HG02943 (cell line): Measurements from ENCODE around the gene ITFG1.
A peak's percentile ranks its signal among the peaks of the same experiment; 100 is the strongest.
"Not testable (repeated sequence)": the region's sequence is repeated elsewhere in the genome, so short reads cannot be mapped to it uniquely, and the experiment has no call there.

Source experiments
- ATAC-seq: cut with Tn5 transposase; IDR thresholded peaks from one replicate; pipeline ENCODE4 v1.9.1; 2021; ENCODE audit warnings: mild to moderate bottlenecking, low read depth, moderate library complexity; ENCODE audit not compliant: unreplicated experiment

Gene ITFG1

DNA sequence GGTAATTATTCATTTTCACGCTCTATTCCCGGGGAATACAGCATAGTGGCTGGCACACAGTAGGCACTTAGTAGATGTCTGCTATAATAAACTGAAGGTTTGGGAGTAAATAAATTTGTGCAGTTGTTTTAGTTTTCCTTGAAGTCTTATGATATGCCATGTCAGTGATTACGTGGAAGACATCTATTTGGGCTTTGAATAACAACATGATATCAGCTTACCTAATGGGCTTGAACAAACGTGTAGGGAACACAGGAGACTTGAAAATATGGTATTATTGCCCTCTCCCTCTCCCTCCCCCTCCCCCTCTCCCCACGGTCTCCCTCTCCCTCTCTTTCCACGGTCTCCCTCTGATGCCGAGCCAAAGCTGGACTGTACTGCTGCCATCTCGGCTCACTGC, 280.8 kb downstream of the ITFG1 start:
- ATAC-seq: no peak

DNA sequence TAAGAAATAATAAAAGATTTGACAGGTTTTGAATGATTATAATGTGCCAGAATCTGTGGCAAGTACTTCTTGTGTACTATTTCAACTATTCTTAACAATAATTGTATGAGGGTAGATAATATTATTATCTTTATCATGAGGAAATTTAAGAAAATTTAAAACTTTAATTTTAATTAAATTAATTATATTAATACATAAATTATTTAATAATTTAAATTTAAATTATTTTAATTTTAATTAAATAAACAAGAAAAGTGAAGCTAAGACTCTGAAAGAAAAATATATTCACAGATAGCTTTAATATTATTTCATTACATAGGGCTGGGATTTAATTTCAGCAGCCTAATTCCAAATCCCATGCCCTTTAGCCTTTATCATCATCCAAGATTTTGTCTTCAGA, 285.7 kb downstream of the ITFG1 start:
- ATAC-seq: no peak

DNA sequence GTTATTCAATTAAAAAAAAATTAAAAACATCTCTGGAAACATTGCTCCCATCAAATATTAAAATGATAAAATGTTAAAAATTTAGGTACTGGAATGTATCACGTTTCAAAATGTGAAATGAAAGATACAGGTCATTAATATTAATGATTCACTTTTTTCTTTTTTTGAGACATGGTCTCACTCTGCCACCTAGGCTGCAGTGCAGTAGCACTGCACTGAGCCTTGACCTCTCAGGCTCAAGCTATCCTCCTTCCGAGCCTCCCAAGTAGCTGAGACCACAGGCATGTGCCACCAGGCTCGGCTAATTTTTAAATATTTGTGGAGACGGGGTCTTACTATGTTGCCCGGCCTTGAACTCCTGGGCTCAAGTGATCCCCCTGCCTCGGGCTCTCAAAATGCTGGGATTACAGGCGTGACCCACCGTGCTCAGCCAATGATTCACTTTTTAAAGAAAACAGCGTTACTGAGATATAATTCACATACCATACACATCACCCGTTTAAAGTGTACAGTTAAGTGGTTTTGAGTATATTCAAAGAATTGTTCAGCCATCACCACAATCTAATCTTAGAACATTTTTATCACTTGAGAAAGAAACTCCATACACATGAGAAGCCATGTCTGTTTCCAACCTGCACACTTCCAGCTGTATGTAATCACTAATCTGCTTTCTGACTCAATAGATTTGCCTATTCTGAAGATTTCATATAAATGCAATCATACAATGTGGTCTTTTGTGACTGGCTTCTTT, 298.0 kb downstream of the ITFG1 start:
- ATAC-seq: no peak

DNA sequence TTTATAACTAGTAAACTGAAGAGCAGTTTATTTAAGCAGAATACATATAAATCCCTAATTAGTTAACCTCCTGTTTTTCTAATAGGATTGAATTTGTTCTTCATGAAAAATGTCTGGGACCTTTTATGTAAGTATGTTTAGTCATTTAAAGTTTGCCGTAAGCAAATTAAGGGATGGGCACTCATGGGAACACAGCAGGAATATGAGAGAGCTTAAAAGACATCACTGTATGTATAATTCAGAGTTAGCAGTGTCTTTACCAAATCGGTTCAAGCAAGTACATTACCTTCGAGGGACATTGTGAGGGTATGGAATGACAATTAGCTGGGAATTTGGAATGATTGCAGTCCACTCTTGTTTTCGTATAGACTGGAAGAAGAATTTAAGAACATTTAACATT, 299.4 kb downstream of the ITFG1 start:
- no peak for ATAC-seq

DNA sequence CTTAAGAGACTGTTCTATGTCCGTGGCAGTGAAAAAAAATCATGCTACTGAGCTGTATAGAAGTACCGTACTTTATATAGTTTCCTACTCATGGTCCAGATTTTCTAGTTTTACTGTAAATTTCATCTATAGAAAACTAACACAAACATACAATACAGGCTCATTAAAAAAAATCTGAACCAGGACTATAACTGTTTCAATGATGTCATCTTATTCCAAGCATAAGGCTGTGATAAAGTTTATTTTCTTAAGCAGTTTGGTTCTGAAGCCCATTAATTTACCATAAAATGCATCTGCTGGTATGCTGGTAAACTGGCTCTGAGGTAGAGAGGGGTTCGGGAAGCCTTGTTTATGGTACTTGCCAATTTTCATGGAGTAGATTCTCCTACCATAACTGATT, 300.4 kb downstream of the ITFG1 start:
- ATAC-seq: no peak

DNA sequence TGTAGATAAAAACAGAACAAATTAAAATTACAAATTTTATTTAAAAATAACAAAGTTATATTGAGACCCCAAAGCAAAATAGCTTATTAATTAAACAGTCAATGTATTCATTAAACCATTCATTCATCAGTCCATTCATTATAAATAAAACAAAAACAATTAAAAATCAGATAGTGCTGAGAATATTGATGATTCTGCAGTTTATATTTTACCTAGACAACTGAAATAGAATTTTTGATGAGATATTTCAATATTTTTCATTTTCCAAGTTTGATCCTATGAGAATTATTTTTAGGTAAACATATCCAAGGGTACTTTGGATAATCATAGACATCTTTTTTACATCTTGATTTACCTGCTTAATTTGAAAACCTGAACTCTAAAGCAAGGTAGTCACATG, 301.9 kb downstream of the ITFG1 start:
- no peak for ATAC-seq

DNA sequence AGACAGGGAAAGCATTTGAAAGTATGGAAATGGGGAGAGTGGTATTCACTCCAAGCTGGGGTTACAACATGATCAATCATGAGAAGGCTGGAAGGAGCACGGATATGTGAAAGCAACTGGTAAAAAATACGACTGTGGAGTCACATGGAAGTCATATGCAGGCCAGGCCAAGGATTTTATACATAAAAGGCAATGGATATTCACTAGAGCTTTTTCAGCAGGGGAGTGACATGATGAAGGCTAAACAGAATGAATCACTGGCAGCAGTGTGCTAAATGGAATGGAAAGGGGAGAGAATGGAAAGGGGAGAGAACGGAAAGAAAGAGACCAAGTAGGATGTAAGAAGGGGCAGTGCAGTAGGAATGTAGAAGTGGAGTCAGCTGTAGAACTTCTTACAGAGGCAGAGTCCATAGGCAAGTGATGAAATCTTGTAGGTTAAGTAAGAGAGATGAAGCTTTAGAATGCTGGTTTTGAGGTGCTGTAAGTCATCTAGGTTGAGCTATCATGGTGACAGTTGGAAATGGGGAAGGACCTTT, 304.1 kb downstream of the ITFG1 start:
- ATAC-seq: no peak

DNA sequence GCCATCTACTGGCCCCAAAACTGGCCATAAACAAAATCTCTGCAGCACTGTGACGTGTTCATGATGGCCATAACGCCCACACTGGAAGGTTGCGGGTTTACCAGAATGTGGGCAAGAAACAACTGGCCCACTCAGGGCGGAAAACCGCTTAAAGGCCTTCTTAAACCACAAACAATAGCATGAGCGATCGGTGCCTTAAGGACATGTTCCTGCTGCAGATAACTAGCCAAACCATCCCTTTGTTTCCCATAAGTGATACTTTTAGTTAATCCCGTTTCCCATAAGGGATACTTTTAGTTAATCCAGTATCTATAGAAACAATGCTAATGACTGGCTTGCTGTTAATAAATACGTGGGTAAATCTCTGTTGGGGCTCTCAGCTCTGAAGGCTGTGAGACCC, 308.4 kb downstream of the ITFG1 start:
- not testable (repeated sequence) for ATAC-seq

DNA sequence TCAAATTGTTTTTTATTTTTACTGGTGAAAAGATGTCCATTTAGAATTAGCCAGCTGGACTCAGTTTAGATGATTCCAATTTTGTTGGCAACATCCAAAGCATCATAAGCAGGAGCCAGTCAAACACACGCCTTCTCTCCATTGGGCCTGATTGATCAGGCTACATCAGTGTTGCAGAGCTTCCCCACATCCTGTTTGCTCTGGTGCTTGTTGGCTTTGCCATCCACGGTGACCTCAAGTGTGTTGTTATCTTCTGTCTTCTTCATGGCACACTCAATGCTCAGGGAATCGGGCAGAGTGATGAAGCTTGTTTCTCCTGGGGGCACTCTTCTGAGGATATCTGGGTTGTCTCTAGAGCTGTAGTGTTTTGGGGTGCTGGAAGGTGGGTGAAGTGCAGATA, 310.8 kb downstream of the ITFG1 start:
- no peak for ATAC-seq

DNA sequence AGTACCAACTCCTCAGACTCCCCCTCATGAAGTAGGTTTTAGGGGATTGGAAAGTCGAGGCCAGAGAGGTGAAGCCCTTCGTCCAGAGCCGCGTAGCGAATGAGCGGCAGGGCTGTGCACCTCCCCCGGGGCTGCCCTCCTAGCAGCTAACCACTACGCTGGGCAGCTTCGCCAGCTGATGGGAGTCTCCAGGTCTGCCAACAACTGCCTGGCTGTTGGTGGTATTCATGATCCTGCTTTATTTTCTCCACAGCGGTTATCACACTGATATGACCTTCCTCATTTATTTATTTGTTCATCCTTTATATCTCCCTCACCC, 316.3 kb downstream of the ITFG1 start:
- ATAC-seq: no peak

DNA sequence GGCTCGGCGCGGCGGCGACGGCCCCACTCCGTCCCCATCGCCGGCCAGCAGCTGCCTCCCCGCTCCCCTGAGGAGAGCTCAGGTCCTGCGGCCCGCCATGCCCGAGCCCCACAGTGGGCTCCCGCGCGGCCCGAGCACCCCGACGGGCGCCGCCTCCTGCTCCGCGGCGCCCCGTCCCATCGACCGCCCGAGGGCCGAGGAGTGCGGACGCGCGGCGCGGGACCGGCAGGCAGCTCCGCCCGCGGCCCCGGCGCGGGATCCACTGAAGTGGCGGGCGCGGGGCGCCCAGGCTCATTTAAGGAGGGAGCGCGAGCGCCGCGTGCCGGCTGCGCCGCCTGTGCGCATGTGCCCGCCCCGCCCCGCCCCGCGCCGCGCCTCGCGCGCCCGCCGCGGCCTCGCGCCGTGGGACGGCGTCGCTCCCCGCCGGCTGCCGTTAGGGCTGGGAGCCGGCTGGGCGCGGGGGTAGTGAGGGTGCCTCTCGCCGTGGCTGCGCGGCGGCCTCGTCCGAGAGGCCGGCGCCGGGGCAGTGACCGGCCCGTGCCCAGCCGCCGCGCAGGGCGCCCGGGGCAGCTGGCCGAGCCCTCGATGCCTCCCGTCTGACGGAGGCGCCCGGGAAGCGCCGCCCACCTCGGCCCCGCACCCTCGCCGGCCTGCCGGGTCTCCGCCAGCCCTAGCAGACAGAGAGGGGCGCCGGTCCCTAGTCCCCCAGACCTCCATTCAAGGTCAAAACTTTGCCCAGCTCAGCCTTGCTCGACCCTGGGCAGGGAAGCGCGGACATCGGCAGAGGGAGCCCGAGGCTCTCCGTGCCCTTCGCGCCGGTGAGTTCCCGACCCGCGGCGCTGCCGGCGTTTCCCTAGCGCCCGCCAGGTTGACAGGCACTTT, 316.9 kb downstream of the ITFG1 start, which contains the start of gene NETO2:
TSS of gene NETO2 (minus strand) at position 269 of the 882 bp plus-strand sequence. CDS start 333 bp downstream, outside the sequence.
- peak; percentile 48 for ATAC-seq

DNA sequence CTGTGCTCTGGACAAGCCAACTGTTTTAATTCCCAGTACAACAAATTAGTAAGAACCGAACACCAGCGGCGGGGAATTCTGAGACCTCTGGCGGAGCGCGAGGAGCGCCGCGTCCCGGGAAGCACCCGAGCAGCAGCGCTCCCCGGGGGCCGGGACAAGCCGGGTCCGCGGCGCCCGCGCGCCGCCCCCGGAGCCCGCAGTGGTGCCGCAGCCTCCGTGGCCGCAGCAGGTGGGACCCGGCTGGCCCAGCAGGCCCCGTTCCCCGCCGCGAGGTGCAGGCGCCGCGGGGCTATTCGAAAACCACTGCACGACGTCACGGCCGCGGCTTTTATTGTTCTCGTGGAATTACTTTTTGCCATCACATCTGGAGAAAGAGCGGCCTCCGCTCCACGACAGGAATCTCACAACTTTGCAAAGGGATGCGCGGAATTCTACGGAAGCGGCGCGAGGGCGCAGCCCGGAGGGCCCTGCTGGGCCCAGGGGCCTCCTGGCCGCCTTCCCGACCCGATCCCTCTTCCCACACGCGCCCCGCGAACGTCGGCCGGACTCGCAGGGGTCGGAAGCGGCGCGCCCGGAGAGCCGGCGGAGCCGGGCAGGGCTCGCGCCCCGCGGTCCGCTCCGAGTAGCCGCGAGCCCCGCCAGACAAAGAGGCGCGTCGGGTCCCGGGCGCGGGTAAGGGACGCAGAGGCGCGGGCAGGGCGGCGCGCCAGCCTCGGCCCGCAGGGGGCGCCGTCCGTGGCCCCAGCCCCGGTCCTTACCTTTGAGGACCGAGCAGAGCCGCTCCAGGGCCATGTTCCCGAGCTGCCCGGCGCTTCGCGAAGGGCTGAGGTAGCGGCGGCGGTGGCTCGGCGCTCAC, 317.8 kb downstream of the ITFG1 start:
- ATAC-seq: peak; percentile 61

DNA sequence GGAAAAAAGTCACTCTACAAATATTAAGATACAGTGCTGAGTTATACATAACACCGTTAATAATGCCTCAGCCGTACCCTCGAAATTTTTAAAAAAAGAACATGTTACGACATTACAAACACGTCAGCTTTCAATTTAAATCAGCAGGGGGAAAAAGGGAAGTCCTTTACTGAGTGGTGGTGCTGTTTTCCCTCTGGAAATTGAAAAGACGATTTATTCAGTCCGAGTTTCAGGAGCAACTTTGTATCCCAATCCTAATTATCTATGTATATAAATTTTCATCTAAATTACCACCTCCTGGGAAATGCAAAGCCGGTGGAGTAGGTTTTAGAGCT, 318.4 kb downstream of the ITFG1 start:
- ATAC-seq: no peak

DNA sequence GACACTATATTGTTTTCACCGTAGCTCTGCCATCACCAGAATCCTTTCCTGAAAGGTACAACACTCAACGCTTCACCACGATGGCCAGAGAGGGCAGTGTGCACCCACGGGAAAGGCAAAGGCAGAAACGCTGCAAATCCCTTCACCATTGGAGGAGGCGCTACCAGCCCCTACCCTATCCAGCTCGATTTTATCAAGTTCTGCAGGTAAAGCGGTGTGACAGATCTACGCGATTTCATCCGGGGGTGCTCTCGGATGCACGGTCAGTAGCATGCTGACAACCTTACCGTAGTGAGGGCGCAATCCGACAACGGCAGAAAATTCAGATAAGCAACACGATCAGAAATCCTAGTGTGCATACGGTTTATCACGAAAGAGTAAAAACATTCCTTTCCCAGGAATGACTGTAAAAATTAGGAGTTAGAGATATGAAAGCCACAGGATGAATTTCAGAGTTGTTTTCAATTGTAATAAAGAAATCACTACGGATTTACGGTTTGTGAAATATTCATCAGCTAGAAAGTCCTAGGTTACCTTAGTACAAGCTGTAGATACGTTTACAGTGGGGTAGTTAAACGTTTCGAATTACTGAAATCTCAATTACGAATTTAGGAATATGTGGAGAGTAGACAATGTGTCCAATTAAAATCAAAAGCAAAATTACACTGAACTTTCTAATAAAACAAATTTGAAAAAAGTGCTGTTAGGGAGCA, 318.9 kb downstream of the ITFG1 start:
- peak; percentile 56 for ATAC-seq

DNA sequence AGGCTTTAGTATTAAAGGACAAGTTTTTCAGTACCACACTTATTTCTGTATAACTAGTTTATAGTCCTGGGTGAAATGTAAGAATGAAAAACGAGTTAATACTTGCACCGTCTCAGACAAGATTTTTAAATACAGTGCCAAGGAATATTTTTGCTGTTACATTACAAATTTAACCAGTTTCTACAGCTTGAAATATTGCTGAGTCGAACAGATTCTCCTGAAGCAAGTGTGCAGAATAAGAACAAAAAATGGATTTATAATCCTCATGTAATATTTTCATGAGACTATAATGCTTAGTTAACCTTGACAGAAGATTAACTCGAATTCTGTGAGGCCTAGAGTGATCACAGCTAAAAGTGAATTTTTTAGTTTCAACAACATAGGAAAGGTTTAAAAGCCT, 320.2 kb downstream of the ITFG1 start:
- ATAC-seq: no peak

DNA sequence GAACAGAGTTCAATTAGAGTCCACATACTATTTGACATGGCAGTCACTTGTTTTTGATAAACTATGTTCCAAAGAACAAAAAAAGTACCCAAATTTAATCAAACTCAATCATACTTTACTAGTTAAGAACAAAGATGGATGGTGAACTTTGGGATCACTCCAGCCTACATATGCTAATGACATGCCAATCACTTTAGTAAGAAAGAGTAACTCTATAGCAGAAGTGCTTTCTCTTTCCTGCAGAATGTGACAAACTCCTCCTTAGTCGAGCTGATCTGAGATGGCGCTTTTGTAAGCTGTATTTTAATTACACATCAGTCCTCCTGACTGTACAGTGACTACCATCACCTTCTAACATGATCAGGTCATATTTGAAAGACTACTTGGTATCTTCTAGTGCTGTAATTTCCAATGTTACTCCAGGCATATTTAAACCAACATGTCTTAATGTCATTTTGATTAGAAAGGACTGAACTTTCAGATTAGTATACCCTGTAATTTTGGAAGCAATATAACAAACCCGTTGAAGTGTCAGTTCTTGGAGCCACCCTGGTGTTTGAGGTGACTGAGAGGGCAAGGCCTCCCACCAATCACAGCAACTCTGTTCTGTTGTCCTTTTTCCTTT, 321.2 kb downstream of the ITFG1 start:
- no peak for ATAC-seq

DNA sequence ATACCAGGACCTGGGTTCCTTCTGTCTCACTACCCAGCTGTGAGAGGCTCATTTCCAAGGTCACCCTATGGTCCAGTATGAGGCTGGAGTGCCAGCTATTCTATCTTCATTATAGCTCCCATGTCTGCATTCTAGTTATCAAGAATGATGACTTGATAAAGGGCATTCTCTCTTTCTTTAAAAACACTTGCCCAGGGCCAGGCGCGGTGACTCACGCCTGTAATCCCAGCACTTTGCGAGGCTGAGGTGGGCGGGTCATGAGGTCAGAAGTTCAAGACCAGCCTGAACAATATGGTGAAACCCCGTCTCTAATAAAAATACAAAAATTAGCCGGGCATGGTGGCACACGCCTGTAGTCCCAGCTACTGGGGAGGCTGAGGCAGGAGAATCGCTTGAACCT, 322.9 kb downstream of the ITFG1 start:
- ATAC-seq: not testable (repeated sequence)

DNA sequence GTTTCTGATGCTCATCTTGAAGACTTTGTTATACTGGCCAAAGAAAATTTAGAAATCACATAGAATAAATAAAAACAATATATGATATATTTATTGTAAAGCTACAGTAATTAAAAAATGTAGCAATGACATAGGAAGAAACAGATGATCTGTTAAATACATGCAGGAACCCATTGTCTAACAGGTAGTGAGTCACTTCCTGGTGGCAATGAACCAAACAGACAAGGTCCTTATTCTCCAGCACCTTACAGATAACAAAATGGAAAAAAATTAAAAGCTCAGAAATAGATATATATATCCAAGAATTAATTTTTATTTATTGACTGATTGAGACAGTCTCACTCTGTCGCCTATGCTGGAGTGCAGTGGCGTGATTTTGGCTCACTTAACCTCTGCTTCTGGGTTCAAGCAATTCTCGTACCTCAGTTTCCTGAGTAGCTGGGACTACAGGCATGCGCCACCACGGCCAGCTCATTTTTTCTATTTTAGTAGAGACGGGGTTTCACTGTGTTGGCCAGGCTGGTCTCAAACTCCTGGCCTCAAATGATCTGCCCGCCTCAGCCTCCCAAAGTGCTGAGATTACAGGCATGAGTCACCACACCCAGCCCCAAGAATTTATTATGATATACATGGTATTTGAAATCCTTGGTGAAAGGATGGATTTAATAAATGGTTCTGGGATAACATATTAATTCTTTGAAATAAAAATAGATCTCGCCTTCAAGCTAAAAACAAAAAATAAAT, 324.6 kb downstream of the ITFG1 start:
- no peak for ATAC-seq

DNA sequence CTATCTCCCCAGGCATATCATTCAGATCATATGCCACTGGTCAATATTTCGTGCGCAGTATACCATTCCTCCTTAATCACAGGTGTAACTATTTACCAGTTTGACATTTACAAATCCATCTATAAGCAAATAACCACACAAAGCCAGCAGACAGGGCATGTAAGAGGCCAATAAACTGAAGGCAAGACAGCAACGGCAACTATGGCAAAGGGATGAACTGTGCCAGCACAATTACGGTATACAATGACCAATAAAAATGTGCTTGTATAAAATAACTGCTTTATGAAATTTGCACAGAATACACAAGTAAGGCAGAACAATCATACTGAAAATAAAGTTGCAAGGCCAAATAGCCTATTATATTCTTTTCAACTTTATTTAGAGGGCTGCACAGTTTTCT, 326.3 kb downstream of the ITFG1 start:
- no peak for ATAC-seq
